Breast epithelium (tissue), 4 donors: ENCODE measurements around the gene HOXA11. TPM values are rescaled to one million over a fixed set of nuclear protein-coding genes. Genes with fewer than 3 reads are reported as not detected.

Experiments used
- DNase-seq, 2 donors: peaks; one replicate each; pipeline ENCODE4 v3.0.0-alpha.2; 2019; ENCODE audit warnings: low spot score in 2 of 2
- H3K27ac ChIP-seq, 2 donors: fragments of 200-600 bp; sonication (generic) in 1 of 2; one replicate each; pipeline ENCODE4 v1.5.1; 2016 to 2019; ENCODE audit warnings: mild to moderate bottlenecking in 1 of 2
- H3K27me3 ChIP-seq, 2 donors: fragments of 200-600 bp; sonication (generic) in 1 of 2; one replicate each; pipeline versions ENCODE4 v1.5.1 to v1.6.0; 2017 to 2019; ENCODE audit warnings: control low read depth in 1 of 2, mild to moderate bottlenecking in 1 of 2
- H3K36me3 ChIP-seq: fragments of 200-600 bp; one replicate; pipeline ENCODE4 v1.5.1; 2019
- H3K4me1 ChIP-seq, 2 donors: fragments of 200-600 bp; sonication (generic); one replicate each; pipeline ENCODE4 v1.5.1; 2016 to 2019; ENCODE audit warnings: control low read depth in 1 of 2
- H3K4me3 ChIP-seq, 3 donors: fragments of 200-600 bp; sonication (generic); 1 replicate in 2 of 3; 2 replicates in 1 of 3; pipeline ENCODE4 v1.5.1; 2016 to 2019; ENCODE audit warnings: mild to moderate bottlenecking in 3 of 3, moderate library complexity in 2 of 3
- H3K9me3 ChIP-seq, 2 donors: fragments of 200-600 bp; sonication (generic) in 1 of 2; one replicate each; pipeline ENCODE4 v1.5.1; 2016 to 2019; ENCODE audit warnings: control low read depth in 1 of 2
- CTCF ChIP-seq, 3 donors: fragments of 450-650 bp; IDR thresholded peaks; one replicate each; pipeline ENCODE4 v1.5.1; 2016 to 2017; ENCODE audit warnings: antibody characterized with exemption in 3 of 3, mild to moderate bottlenecking in 3 of 3, moderate library complexity in 3 of 3
- POLR2A ChIP-seq: fragments of 450-650 bp; IDR thresholded peaks from one replicate; pipeline ENCODE4 v1.6.1; 2016; ENCODE audit warnings: antibody characterized with exemption, mild to moderate bottlenecking, moderate library complexity
- POLR2AphosphoS5 ChIP-seq, 3 donors: sonication (generic); formaldehyde crosslinking; IDR thresholded peaks; one replicate each; pipeline ENCODE4 v1.6.1; 2017; ENCODE audit warnings: antibody characterized with exemption in 3 of 3
- intact Hi-C: fragments of 100-400 bp; cut with DNase I; formaldehyde crosslinking; loops from one replicate; pipeline ENCODE4 v1.15.1; 2023; ENCODE audit warnings: low total_unique reads
- total RNA-seq, 3 donors: library from RNA; depleted of rRNA; stranded (reverse); fragments of >200 nt; gene quantifications; one replicate each; pipeline ENCODE4 v1.1.0, GENCODE V29; 2016

Gene HOXA11
- total RNA-seq, 3 donors from 2014 or later: 1.9 TPM; not detected in 2

- TF ChIP-seq CTCF (IDR thresholded peaks at IDR 0.05) (no peak), POLR2AphosphoS5 (IDR thresholded peaks at IDR 0.05) (no peak), POLR2A (no peak)
- intact Hi-C loops: loop anchor here (5.0 kb wide), 4 partner anchors 47 to 772 kb away; partner anchors contain the start of gene HOXA1
- peaks cover 0 to 4% of the 10 kb centered on the region in 2 donors for H3K4me1 ChIP-seq
Measured at GRCh38 chr7:27144781-27145164, 40.3 kb downstream of the HOXA11 start.

GRCh38 chr7:27143950-27144780 is 40.9 kb downstream of the HOXA11 start:
- peak overlapping the region; percentile 95 to 96 for H3K27ac ChIP-seq
- peaks cover 0 to 25% of the 10 kb centered on the region in 2 donors for H3K27me3 ChIP-seq
- no peaks in the 10 kb centered on the region for H3K36me3 ChIP-seq
- DNase-seq: peak in 1 of 2 donors; percentile 17
- TF ChIP-seq POLR2A (no peak), CTCF (IDR thresholded peaks at IDR 0.05) (no peak), POLR2AphosphoS5 (IDR thresholded peaks at IDR 0.05) (no peak)
- peaks cover 0 to 4% of the 10 kb centered on the region in 2 donors for H3K4me1 ChIP-seq
- H3K4me3 ChIP-seq: peak overlapping the region; percentile 13 to 80 (median 75)
- H3K9me3 ChIP-seq: no peaks in the 10 kb centered on the region
- intact Hi-C loops: loop anchor here (5.0 kb wide), 2 partner anchors 47 to 287 kb away; partner anchors contain the start of gene HOXA1

More at GRCh38 chr7:27144781-27145164, 40.3 kb downstream of the HOXA11 start:
- Histone ChIP-seq H3K27me3 (peaks cover 0 to 25% of the 10 kb centered on the region in 2 donors), H3K4me3 (peak overlapping the region; percentile 13 to 80 (median 75)), H3K9me3 (no peaks in the 10 kb centered on the region), H3K27ac (peak overlapping the region; percentile 95 to 96), H3K36me3 (no peaks in the 10 kb centered on the region)
- DNase-seq: no peak

- Histone ChIP-seq H3K27ac (peak within 1 kb of the TSS; percentile 95 to 96), H3K4me1 (peaks cover 0 to 4% of the 10 kb centered on the region in 2 donors), H3K9me3 (no peaks in the 10 kb centered on the region), H3K27me3 (peaks cover 0 to 21% of the 10 kb centered on the region in 2 donors), H3K4me3 (peak within 1 kb of the TSS; percentile 57 to 80 (median 75)), H3K36me3 (no peaks in the 10 kb centered on the region)
- intact Hi-C loops: loop anchor here (5.0 kb wide), 2 partner anchors 46 to 286 kb away; partner anchors contain the start of gene HOXA1
- peak in 1 of 2 donors; percentile 94 for DNase-seq
- peak; percentile 87 to 92 (median 89) for TF ChIP-seq CTCF (IDR thresholded peaks at IDR 0.05)
- TF ChIP-seq POLR2AphosphoS5 (IDR thresholded peaks at IDR 0.05): peak; percentile 68 to 87 (median 84)
- TF ChIP-seq POLR2A: peak; percentile 66
Measured at GRCh38 chr7:27143023-27143949, 41.7 kb downstream of the HOXA11 start, which contains the start of gene HOXA5. Gene HOXA5 (minus strand): TSS chr7:27143681. CDS start chr7:27143607, 74 bp downstream.

GRCh38 chr7:27142580-27143022 is 42.4 kb downstream of the HOXA11 start:
- Histone ChIP-seq H3K4me3 (peak overlapping the region; percentile 57 to 80 (median 75)), H3K36me3 (no peaks in the 10 kb centered on the region), H3K27me3 (peaks cover 0 to 14% of the 10 kb centered on the region in 2 donors), H3K27ac (peak overlapping the region; percentile 95 to 96), H3K9me3 (no peaks in the 10 kb centered on the region), H3K4me1 (peaks cover 0 to 4% of the 10 kb centered on the region in 2 donors)
- TF ChIP-seq POLR2A: no peak
- TF ChIP-seq POLR2AphosphoS5 (IDR thresholded peaks at IDR 0.05): no peak
- TF ChIP-seq CTCF (IDR thresholded peaks at IDR 0.05): no peak
- intact Hi-C loops: loop anchor here (5.0 kb wide), 2 partner anchors 45 to 285 kb away; partner anchors contain the start of gene HOXA1
- no peak for DNase-seq
